Measurements from ENCODE around the gene INSC.

Gene INSC

GRCh38 chr11:15216678-15217077 lies 102.0 kb downstream of the INSC start:
- FAIRE-seq, result no peak
- no peak for DNase-seq (ENCODE audit: low spot score)

- DNase-seq (ENCODE audit: low spot score), result no peak
- FAIRE-seq, result no peak
These were observed 102.7 kb downstream of the INSC start for GRCh38 chr11:15217416-15217815.

- FAIRE-seq (no peak), DNase-seq (ENCODE audit: low spot score) (no peak)
These were observed 108.1 kb downstream of the INSC start for GRCh38 chr11:15222777-15223176.

DNA sequence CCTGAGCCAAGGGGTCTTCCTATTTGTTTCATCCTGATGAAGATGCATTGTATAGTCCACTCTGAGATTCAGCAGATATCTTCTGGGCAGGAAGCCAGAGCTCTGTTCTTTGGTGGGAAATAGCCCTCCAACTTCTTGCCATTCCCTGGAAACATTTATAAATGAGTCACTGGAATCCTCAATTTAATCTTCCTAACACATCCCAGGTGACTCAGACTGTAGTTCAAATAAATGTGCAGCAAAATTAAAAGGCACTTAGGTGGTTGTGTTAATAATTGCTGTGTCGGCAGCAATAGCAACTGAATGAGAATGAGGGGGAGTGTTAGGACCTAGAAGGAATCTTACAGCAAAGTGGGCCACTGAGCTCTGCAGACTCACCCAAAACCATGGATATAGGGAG lies 108.6 kb downstream of the INSC start:
- DNase-seq (ENCODE audit: low spot score) (peak; percentile 72), FAIRE-seq (peak; percentile 83)

- DNase-seq (ENCODE audit: low spot score) (no peak), FAIRE-seq (no peak)
These were observed 109.7 kb downstream of the INSC start for GRCh38 chr11:15224466-15224865.

GRCh38 chr11:15227011-15227410 lies 112.3 kb downstream of the INSC start:
- DNase-seq (ENCODE audit: low spot score) (no peak), FAIRE-seq (no peak)

DNA sequence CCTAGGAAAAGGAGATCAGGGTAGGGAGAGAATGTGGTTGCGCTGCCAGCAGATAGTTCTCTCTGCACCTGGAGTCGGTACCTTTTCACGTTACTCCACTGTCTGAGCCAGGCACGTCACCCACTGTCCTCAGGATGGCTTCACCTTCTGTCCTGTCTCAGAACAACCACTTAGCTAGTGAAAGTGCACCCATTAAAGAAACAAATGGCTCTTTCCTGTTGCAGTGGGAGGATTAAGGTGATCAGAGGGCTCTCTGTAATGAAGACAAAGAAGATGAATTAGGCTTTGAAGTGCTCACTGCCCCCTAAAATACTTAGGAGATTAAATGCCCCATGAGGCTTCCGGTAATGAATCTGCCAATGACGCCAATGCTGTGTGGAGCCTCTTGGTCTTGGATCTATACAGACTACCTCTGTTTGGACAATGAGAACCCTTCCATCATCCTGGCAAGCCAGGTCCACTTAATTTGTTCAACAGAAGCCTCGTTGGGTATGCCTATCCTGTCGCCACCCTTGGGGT lies 113.7 kb downstream of the INSC start:
- DNase-seq (ENCODE audit: low spot score) (no peak), FAIRE-seq (no peak)

DNA sequence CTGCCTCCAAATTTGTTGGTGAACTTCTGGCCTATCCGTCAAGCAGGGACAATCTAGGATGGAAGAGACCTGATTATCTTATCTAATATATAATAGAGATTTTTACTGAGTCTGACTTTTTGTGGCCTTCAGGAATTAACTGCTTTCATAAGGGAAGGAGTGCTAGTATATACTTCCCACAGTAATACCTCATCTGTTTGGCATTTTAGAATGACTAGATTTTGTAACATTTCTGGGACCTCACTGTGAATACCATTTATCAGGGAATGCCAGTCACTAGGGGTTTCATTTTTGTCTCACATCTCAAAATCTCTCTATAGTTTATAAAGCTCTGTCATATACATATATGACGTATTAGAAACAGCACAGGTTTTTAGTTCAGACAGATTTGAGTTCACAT lies 114.3 kb downstream of the INSC start:
- FAIRE-seq (no peak), DNase-seq (ENCODE audit: low spot score) (no peak)

GRCh38 chr11:15232496-15232895 lies 117.8 kb downstream of the INSC start:
- FAIRE-seq (no peak), DNase-seq (ENCODE audit: low spot score) (no peak)

DNA sequence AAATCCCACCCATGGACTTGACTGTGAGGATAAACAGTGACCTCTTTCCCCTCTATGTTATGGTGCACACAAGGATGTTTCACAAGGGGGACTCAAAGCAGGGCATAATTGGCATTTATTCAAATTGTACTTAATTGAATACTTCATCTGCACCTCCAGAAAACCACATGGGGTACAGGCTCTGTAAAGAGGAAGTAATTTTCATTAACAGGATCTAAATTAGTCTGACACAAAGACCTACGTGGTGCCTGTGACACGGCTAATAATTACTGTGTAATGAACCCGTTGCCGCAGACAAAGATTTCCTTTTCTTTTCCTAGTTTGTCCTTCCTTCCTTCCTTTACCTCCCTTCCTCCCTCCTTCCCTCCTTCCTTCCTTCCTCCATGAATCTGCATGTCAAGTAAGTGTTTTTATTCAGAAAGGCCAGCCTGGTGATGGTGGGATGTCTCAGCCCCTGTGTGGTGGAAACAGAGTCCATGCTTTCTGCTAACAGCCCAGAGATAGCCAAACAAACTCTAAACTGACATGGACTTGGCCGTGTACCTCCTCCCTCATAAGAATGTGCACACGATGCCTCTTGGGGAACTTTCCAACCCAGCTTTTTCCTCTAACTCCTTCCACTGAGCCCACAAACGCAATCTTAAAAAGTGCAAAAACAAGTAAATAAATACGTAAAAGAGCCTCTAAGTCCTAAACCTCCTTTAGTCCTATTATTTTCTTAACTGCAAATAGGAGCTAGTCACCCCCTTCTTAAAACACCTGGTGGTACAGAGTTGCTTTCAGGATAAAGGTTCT lies 118.8 kb downstream of the INSC start:
- DNase-seq (ENCODE audit: low spot score), result no peak
- no peak for FAIRE-seq

- no peak for DNase-seq (ENCODE audit: low spot score)
- FAIRE-seq, result no peak
These were observed 120.1 kb downstream of the INSC start for GRCh38 chr11:15234796-15235195.

DNA sequence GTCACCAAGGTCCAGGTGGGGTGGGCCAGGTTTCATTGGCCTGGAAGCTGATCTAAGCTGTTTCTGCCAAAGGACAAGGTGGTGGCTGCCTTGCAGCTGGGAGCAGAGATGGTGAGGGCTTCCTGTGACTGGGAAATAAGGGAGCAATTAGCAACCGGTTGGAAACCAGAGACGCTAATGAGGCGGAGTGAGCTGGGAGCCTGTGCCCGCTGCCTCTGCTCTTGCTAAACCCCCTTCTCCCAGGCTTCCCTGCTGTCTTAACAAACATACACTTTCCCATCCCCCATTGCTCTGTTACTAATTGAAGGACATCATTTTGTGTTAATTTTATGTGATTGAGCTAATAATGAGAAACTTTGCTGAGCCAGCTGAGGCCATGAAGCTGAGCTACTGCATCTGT lies 121.8 kb downstream of the INSC start:
- no peak for DNase-seq (ENCODE audit: low spot score)
- FAIRE-seq, result no peak

GRCh38 chr11:15238856-15239255 lies 124.1 kb downstream of the INSC start:
- FAIRE-seq (no peak), DNase-seq (ENCODE audit: low spot score) (no peak)

DNA sequence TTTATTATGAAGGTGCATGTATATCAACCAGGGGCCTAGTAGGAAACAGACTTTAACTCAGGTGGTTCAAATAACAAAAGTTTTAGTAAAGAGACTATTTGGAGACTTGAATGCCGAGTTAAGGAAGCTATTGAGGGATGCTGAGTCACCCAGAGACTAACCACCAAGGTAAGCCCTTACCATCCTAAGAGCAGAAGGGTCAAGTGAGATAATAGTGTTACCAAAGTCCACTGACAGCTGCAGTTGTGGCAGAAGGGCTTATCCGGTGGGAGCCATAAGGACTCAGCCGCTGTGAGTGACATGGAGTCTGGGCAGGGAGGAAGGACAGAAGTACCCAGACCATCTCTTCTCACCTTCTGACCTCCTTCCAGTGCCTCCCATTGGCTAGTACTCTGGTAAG lies 134.0 kb downstream of the INSC start:
- DNase-seq (ENCODE audit: low spot score), result no peak
- no peak for FAIRE-seq

GRCh38 chr11:15258433-15259165 lies 143.9 kb downstream of the INSC start:
- peak; percentile 73 for FAIRE-seq
- peak; percentile 60 for DNase-seq (ENCODE audit: low spot score)

- FAIRE-seq, result no peak
- DNase-seq (ENCODE audit: low spot score), result no peak
These were observed 152.3 kb downstream of the INSC start for GRCh38 chr11:15266999-15267398.

DNA sequence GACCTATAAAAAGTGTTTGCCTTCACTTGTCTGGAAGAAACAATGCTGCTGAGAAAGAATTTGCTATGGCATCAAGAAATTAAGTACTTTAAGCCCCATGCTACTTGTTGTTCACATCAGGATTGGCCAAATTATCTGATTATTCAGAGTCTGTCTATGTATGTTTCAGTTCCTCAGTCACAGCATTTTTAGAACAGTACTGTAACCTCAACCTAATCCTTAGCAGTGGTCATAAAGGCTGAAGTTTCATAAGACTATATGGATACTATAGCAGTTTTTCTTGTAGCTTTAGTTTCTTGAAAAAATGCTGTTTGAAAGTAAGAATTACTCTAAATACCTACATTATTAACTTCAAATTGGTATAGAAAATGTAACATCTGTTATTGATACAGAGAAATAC lies 153.9 kb downstream of the INSC start:
- DNase-seq (ENCODE audit: low spot score) (no peak), FAIRE-seq (no peak)

GRCh38 chr11:15275141-15275540 lies 160.4 kb downstream of the INSC start:
- DNase-seq (ENCODE audit: low spot score), result no peak
- FAIRE-seq, result no peak

GRCh38 chr11:15276621-15277020 lies 161.9 kb downstream of the INSC start:
- no peak for FAIRE-seq
- no peak for DNase-seq (ENCODE audit: low spot score)

DNA sequence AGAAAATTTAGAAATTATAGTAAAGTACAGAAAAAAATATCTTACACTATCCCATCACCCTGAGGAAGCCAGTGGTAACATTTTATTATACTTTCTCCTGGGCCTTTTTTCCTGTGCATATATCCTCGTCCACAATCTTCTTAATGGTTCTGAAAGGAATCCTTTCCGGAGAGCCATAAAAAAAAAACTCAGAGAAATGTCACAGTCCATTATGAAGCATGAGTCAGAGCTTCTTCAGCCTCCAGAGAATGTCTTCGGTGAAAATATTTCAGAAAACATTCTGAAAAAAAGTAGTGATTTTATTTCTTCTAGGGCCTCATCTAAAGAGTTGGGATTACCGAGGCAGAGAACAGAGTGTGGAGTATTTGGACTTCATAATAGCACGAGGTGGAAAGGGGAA lies 163.4 kb downstream of the INSC start:
- FAIRE-seq (no peak), DNase-seq (ENCODE audit: low spot score) (no peak)

- no peak for FAIRE-seq
- DNase-seq (ENCODE audit: low spot score), result no peak
These were observed 165.7 kb downstream of the INSC start for GRCh38 chr11:15280393-15280792.

DNA sequence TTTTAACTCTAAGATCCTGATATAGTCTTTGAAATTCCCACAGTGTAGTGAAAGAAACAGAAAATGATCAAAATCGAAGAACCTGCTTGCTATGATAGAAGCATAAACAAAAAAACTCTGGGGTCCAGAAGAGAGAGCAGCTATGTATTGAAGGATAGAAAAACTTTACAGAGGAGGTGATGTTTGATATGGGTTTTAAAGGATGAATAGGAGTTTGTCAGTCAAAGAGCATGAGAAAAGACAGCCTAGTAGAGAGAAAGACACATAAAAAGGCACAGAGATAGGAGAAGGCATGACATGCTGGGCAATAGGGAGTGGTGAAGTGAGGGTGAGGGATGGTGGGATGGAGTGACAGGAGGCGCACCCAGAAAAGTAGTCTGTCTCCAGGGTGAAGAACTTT lies 168.0 kb downstream of the INSC start:
- DNase-seq (ENCODE audit: low spot score), result no peak
- no peak for FAIRE-seq

- FAIRE-seq (no peak), DNase-seq (ENCODE audit: low spot score) (no peak)
These were observed 171.7 kb downstream of the INSC start for GRCh38 chr11:15286465-15286864.

Measured in RCC 7860 (cell line).